Measurements from ENCODE around the gene CCR5. TPM values are rescaled to one million over a fixed set of nuclear protein-coding genes. Genes with fewer than 3 reads are reported as not detected.
A peak's percentile ranks its signal among the peaks of the same experiment; 100 is the strongest.

CCR5 gene
- total RNA-seq, 1 donor from 2014 or later, result 0.62 TPM

DNA sequence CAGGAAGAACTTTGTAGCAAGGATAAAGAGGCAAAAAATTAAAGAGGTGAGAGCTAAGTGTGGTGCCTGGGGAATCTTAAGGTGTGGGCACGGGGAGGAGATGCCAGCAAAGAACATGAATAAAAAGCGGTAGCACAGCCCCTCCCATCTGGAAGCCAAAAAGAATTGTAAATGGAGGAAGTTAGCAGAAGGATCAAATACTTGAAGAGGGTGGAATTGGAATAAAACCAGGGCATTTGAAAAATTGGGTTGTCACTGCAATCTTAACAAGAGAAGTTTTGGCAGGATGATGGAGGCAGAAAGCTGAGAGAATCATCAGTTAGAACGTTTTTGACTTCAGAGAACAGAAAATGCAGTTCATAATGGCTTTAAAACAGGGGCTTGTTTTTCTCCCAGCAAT is 14.5 kb upstream of the CCR5 start:
- intact Hi-C loops (cut with micrococcal nuclease), result no loop called here
- ATAC-seq (no peak), DNase-seq (no peak)

DNA sequence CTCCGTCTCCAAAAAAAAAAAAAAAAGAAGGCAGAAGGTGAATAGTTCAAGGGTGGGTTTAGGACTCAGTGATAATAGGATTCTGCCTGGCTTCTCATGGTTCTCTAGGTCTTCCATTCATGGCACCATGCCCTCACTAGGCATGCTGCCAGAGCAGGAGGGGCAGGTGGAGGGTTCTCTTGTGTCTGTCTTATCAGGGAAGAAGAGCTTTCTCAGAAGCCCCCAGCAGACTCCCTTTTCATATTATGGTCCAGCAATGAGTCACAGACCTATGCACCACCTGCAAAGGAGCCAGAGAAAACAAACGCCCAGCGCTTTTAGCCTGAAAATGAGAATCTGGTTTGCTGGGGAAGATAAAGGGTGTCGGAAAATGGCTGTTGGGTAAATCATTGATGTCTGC is 13.8 kb upstream of the CCR5 start:
- DNase-seq (no peak), ATAC-seq (no peak)
- intact Hi-C loops (cut with micrococcal nuclease), result no loop called here

DNA sequence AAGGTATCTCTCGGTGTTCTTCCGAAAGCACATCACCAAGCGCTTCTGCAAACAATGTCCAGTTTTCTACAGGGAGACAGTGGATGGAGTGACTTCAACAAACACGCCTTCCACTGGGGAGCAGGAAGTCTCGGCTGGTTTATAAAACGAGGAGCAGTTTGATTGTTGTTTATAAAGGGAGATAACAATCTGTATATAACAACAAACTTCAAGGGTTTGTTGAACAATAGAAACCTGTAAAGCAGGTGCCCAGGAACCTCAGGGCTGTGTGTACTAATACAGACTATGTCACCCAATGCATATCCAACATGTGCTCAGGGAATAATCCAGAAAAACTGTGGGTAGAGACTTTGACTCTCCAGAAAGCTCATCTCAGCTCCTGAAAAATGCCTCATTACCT is 12.3 kb upstream of the CCR5 start:
- intact Hi-C loops (cut with micrococcal nuclease), result no loop called here
- DNase-seq (no peak), ATAC-seq (no peak)

DNA sequence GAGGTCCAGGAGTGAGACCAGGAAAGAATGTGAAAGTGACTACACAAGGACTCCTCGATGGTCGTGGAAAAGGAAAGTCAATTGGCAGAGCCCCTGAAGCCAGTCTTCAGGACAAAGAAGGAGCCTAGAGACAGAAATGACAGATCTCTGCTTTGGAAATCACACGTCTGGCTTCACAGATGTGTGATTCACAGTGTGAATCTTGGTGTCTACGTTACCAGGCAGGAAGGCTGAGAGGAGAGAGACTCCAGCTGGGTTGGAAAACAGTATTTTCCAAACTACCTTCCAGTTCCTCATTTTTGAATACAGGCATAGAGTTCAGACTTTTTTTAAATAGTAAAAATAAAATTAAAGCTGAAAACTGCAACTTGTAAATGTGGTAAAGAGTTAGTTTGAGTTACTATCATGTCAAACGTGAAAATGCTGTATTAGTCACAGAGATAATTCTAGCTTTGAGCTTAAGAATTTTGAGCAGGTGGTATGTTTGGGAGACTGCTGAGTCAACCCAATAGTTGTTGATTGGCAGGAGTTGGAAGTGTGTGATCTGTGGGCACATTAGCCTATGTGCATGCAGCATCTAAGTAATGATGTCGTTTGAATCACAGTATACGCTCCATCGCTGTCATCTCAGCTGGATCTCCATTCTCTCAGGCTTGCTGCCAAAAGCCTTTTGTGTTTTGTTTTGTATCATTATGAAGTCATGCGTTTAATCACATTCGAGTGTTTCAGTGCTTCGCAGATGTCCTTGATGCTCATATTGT is 10.8 kb upstream of the CCR5 start:
- no peak for DNase-seq
- peak; percentile 53 for ATAC-seq
- intact Hi-C loops (cut with micrococcal nuclease), result loop anchor here (10.0 kb wide), 1 partner anchor 65 kb away; no protein-coding TSS in a partner anchor

DNA sequence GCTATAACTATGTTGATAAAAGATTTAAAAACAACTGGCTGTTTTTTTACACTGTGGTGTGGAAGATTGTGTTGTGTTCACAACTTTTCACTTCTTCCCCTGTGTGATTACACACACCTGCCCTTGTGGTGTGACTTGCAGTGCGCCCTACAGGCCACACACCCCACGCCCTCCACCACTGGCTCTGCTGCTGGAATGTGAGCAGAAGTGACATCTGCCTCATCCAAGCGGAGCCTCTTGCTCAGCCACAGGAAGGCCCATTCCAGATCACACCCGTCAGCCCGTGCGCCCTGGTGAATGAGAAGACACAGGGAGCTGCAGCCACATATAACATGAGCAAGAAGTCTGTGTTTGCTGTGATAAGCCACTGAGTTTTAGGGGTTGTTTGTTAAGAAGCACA is 9.8 kb upstream of the CCR5 start:
- intact Hi-C loops (cut with micrococcal nuclease), result loop anchor here (10.0 kb wide), 1 partner anchor 66 kb away; no protein-coding TSS in a partner anchor
- DNase-seq (no peak), ATAC-seq (no peak)

DNA sequence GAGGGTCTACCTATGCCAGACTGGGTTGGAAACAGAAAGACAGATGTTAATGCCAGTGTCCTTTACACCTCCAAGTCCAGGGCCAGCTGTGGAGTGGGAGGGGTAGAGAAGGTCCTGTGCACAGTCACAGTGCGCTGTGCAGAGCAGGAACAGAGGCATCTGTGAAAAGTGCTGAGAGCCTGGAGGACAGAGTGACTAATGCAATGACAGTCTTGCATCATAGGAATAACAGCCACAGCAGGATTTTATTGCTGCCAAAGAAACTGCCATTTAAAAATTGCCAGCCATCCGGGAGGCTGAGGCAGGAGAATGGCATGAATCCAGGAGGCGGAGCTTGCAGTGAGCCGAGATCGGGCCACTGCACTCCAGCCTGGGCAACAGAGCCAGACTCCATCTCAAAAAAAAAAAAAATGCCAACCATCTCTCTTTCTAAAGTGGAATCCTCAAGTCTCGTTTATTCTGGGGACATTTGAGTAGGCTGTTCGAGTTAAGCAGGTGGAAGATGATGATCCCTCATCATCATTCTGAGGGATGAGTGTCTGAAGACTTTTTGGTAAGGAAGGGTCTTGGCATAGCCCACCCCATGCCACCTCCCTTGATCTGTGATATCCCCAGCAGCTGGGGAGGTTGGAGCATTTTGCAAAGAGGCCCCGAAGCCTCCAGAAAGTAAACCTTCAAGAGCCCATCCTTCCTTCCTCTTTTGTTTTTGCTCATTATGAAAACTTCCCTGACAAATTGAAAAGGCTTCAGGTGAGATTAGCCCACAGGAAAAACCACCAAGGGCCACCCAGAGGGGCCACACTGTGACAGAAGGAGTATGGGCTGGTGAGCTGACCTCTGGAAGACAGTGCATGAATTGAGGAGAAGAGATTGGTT is 9.1 kb upstream of the CCR5 start:
- peak; percentile 40 for DNase-seq
- ATAC-seq, result peak; percentile 82
- intact Hi-C loops (cut with micrococcal nuclease), result loop anchor here (10.0 kb wide), 1 partner anchor 67 kb away; no protein-coding TSS in a partner anchor

DNA sequence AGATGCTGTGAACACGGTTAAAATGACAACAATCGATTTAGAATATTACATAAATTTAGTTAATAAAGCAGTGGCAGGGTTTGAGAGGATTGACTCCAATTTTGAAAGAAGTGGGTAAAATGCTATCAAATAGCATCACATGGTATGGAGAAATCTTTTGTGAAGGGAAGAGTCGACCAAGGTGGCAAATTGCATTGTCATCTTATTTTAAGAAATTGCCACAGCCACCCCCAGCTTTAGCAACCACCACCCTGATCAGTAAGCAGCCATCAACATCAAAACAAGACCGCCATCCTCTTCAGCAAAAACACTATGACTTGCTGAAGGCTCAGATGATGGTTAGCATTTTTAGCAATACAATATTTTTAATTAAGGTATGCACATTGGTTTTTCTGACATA is 5.7 kb upstream of the CCR5 start:
- no peak for ATAC-seq
- no peak for DNase-seq
- intact Hi-C loops (cut with micrococcal nuclease), result loop anchor here (10.0 kb wide), 1 partner anchor 70 kb away; no protein-coding TSS in a partner anchor

DNA sequence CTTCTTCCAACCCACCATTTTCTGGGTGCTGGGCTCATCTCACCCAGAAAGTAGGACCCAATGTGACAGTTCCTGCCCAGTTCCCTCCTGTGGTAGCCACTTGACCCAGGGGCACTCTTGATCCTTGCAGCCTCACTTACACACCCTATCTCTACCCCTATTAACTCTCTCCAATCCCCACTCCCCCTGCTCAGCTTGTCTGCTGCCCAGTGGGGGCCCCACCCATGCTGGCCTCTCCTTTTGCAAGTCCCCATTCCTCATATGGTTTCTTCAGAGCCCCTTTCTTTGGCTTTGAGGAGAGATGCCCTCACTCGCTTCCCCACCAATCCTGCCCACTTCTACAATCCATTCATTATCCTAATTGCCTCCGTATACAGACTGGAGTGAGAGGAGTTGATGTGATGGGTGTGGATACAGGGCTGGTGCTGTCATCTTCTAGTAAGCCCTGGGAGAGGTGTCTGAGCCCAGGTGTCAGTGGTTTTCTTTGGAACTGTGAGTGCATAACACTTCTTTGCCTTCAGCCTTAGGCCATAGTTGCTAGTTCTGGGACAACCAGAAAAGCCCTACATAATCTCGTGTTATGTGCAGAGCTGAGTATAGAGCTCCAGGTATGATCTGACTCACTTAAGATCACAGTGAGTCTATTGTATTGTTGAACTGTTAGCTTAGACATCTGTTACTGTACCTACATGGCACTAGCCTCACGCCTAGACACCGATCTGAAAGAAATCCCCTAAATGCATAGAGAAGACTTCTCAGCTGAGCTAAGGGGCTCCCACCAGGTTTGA is 4.8 kb upstream of the CCR5 start:
- DNase-seq, result no peak
- intact Hi-C loops (cut with micrococcal nuclease), result loop anchor here (10.0 kb wide), 1 partner anchor 71 kb away; no protein-coding TSS in a partner anchor
- no peak for ATAC-seq

DNA sequence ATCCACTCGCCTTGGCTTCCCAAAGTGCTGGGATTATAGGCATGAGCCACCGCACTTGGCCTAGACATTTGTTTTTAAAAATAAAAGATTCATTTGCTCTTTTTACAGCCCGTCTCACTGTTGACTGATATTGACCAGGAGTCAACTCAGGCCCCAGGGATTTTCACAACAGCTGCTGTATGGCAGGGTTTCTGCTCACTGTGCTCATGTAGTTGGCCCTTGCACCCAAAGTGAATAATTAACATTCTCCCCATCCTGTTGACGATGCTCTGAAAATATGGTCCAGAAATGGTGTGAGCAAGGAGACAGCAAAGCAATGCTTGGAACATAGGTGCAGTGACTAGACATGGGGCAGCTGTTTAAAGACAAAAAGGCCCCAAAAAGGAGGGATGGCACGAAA is 2.9 kb upstream of the CCR5 start:
- ATAC-seq (peak; percentile 82), DNase-seq (no peak)
- intact Hi-C loops (cut with micrococcal nuclease), result loop anchor here (10.0 kb wide), 1 partner anchor 73 kb away; no protein-coding TSS in a partner anchor

DNA sequence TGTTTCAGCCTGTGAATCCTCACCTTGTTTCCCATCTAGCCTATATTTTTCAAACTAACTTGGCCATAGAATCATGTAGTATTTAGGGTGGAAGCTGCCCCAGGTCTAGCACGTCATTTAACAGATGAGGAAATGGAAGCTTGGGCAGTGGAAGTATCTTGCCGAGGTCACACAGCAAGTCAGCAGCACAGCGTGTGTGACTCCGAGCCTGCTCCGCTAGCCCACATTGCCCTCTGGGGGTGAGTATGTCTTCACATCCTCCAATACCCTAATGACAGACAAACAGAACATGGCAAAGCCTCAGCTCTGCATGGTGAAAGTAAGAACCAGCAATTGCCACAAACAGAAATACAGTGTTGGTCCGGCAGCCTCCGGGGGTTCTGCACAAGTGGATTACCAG is 2.2 kb upstream of the CCR5 start:
- intact Hi-C loops (cut with micrococcal nuclease), result loop anchor here (10.0 kb wide), 1 partner anchor 74 kb away; no protein-coding TSS in a partner anchor
- ATAC-seq, result peak; percentile 80
- peak; percentile 66 for DNase-seq

DNA sequence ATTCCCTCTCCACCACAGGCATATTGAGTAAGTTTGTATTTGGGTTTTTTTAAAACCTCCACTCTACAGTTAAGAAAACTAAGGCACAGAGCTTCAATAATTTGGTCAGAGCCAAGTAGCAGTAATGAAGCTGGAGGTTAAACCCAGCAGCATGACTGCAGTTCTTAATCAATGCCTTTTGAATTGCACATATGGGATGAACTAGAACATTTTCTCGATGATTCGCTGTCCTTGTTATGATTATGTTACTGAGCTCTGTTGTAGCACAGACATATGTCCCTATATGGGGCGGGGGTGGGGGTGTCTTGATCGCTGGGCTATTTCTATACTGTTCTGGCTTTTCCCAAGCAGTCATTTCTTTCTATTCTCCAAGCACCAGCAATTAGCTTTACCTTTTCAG is 1.6 kb upstream of the CCR5 start:
- intact Hi-C loops (cut with micrococcal nuclease), result loop anchor here (10.0 kb wide), 1 partner anchor 74 kb away; no protein-coding TSS in a partner anchor
- ATAC-seq, result no peak
- DNase-seq, result no peak

DNA sequence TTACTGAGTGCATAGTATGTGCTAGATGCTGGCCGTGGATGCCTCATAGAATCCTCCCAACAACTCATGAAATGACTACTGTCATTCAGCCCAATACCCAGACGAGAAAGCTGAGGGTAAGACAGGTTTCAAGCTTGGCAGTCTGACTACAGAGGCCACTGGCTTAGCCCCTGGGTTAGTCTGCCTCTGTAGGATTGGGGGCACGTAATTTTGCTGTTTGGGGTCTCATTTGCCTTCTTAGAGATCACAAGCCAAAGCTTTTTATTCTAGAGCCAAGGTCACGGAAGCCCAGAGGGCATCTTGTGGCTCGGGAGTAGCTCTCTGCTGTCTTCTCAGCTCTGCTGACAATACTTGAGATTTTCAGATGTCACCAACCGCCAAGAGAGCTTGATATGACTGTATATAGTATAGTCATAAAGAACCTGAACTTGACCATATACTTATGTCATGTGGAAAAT is 1.0 kb upstream of the CCR5 start:
- intact Hi-C loops (cut with micrococcal nuclease), result loop anchor here (10.0 kb wide), 1 partner anchor 75 kb away; no protein-coding TSS in a partner anchor
- ATAC-seq, result no peak
- no peak for DNase-seq

DNA sequence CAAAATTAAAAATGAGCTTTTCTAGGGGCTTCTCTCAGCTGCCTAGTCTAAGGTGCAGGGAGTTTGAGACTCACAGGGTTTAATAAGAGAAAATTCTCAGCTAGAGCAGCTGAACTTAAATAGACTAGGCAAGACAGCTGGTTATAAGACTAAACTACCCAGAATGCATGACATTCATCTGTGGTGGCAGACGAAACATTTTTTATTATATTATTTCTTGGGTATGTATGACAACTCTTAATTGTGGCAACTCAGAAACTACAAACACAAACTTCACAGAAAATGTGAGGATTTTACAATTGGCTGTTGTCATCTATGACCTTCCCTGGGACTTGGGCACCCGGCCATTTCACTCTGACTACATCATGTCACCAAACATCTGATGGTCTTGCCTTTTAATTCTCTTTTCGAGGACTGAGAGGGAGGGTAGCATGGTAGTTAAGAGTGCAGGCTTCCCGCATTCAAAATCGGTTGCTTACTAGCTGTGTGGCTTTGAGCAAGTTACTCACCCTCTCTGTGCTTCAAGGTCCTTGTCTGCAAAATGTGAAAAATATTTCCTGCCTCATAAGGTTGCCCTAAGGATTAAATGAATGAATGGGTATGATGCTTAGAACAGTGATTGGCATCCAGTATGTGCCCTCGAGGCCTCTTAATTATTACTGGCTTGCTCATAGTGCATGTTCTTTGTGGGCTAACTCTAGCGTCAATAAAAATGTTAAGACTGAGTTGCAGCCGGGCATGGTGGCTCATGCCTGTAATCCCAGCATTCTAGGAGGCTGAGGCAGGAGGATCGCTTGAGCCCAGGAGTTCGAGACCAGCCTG is 984 bp downstream of the CCR5 start:
- ATAC-seq, result no peak
- no peak for DNase-seq
- intact Hi-C loops (cut with micrococcal nuclease), result no loop called here

DNA sequence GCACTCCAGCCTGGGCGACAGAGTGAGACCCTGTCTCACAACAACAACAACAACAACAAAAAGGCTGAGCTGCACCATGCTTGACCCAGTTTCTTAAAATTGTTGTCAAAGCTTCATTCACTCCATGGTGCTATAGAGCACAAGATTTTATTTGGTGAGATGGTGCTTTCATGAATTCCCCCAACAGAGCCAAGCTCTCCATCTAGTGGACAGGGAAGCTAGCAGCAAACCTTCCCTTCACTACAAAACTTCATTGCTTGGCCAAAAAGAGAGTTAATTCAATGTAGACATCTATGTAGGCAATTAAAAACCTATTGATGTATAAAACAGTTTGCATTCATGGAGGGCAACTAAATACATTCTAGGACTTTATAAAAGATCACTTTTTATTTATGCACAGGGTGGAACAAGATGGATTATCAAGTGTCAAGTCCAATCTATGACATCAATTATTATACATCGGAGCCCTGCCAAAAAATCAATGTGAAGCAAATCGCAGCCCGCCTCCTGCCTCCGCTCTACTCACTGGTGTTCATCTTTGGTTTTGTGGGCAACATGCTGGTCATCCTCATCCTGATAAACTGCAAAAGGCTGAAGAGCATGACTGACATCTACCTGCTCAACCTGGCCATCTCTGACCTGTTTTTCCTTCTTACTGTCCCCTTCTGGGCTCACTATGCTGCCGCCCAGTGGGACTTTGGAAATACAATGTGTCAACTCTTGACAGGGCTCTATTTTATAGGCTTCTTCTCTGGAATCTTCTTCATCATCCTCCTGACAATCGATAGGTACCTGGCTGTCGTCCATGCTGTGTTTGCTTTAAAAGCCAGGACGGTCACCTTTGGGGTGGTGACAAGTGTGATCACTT is 2.0 kb downstream of the CCR5 start:
- DNase-seq, result no peak
- peak; percentile 29 for ATAC-seq
- intact Hi-C loops (cut with micrococcal nuclease), result no loop called here

DNA sequence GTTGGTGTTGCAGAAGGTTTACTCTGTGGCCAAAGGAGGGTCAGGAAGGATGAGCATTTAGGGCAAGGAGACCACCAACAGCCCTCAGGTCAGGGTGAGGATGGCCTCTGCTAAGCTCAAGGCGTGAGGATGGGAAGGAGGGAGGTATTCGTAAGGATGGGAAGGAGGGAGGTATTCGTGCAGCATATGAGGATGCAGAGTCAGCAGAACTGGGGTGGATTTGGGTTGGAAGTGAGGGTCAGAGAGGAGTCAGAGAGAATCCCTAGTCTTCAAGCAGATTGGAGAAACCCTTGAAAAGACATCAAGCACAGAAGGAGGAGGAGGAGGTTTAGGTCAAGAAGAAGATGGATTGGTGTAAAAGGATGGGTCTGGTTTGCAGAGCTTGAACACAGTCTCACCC is 4.0 kb downstream of the CCR5 start:
- DNase-seq (no peak), ATAC-seq (no peak)
- intact Hi-C loops (cut with micrococcal nuclease), result no loop called here

DNA sequence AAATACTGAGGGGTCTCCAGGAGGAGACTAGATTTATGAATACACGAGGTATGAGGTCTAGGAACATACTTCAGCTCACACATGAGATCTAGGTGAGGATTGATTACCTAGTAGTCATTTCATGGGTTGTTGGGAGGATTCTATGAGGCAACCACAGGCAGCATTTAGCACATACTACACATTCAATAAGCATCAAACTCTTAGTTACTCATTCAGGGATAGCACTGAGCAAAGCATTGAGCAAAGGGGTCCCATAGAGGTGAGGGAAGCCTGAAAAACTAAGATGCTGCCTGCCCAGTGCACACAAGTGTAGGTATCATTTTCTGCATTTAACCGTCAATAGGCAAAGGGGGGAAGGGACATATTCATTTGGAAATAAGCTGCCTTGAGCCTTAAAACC is 4.5 kb downstream of the CCR5 start:
- intact Hi-C loops (cut with micrococcal nuclease), result no loop called here
- ATAC-seq, result no peak

DNA sequence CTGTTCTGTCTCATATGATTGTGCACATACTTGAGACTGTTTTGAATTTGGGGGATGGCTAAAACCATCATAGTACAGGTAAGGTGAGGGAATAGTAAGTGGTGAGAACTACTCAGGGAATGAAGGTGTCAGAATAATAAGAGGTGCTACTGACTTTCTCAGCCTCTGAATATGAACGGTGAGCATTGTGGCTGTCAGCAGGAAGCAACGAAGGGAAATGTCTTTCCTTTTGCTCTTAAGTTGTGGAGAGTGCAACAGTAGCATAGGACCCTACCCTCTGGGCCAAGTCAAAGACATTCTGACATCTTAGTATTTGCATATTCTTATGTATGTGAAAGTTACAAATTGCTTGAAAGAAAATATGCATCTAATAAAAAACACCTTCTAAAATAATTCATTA is 5.1 kb downstream of the CCR5 start:
- no peak for ATAC-seq
- intact Hi-C loops (cut with micrococcal nuclease), result no loop called here

More for the DNA sequence above, 4.5 kb downstream of the CCR5 start:
- DNase-seq, result no peak

More for the DNA sequence above, 5.1 kb downstream of the CCR5 start:
- DNase-seq, result no peak

All from left ventricle myocardium superior (tissue), 1 donor.